ENCODE data around the gene GBP3.
A peak's percentile ranks its signal among the peaks of the same experiment; 100 is the strongest.
"Not testable (repeated sequence)": the region's sequence is repeated elsewhere in the genome, so short reads cannot be mapped to it uniquely, and the experiment has no call there.

GBP3 gene

DNA sequence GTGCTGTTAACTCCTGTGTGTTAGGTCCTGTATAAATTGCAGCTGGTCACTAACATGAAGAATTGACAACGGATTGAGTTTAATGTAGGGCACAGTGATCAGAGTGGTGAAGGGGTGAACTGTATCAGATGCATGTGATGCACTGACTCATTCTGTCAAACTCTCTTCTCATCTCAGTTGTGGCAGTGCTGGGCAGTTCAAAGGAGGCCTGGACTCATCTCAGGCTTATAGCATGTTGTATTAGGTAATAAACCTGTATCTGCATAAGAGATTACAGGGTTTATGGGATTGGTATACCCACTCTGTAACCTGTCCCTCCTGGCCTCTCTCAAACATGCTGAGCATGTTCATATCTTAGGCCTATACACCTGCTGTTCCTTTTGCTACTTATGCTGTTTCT lies 12.4 kb upstream of the GBP3 start:
- TF ChIP-seq, protein P1, sequence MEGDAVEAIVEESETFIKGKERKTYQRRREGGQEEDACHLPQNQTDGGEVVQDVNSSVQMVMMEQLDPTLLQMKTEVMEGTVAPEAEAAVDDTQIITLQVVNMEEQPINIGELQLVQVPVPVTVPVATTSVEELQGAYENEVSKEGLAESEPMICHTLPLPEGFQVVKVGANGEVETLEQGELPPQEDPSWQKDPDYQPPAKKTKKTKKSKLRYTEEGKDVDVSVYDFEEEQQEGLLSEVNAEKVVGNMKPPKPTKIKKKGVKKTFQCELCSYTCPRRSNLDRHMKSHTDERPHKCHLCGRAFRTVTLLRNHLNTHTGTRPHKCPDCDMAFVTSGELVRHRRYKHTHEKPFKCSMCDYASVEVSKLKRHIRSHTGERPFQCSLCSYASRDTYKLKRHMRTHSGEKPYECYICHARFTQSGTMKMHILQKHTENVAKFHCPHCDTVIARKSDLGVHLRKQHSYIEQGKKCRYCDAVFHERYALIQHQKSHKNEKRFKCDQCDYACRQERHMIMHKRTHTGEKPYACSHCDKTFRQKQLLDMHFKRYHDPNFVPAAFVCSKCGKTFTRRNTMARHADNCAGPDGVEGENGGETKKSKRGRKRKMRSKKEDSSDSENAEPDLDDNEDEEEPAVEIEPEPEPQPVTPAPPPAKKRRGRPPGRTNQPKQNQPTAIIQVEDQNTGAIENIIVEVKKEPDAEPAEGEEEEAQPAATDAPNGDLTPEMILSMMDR (IDR thresholded peaks at IDR 0.05; ENCODE audit: low read depth, low read length) = no peak
- H3K4me3 ChIP-seq (ENCODE audit: low read depth, low read length) = no peak overlapping the region

- not testable (repeated sequence) for H3K4me3 ChIP-seq (ENCODE audit: low read depth, low read length)
Measured at GRCh38 chr1:89034004-89034403, 11.3 kb upstream of the GBP3 start.

GRCh38 chr1:89029051-89029450 lies 6.4 kb upstream of the GBP3 start:
- H3K4me3 ChIP-seq (ENCODE audit: low read depth, low read length) = not testable (repeated sequence)

- no peak overlapping the region for H3K4me3 ChIP-seq (ENCODE audit: low read depth, low read length)
- TF ChIP-seq, protein P1 (IDR thresholded peaks at IDR 0.05; ENCODE audit: low read depth, low read length) = no peak
Measured at GRCh38 chr1:89025928-89026327, 3.3 kb upstream of the GBP3 start.

GRCh38 chr1:89023026-89023425 lies 360 bp upstream of the GBP3 start:
- TF ChIP-seq, protein P1 (IDR thresholded peaks at IDR 0.05; ENCODE audit: low read depth, low read length) = no peak
- peak overlapping the region; percentile 69 for H3K4me3 ChIP-seq (ENCODE audit: low read depth, low read length)

GRCh38 chr1:89018318-89018717 lies 4.3 kb downstream of the GBP3 start:
- H3K4me3 ChIP-seq (ENCODE audit: low read depth, low read length) = not testable (repeated sequence)

- TF ChIP-seq, protein P1 (IDR thresholded peaks at IDR 0.05; ENCODE audit: low read depth, low read length) = no peak
- H3K4me3 ChIP-seq (ENCODE audit: low read depth, low read length) = no peak overlapping the region
Measured at GRCh38 chr1:89008511-89008910, 14.2 kb downstream of the GBP3 start.

GRCh38 chr1:89005286-89006151 lies 17.1 kb downstream of the GBP3 start:
- TF ChIP-seq, protein P1 (IDR thresholded peaks at IDR 0.05; ENCODE audit: low read depth, low read length) = no peak
- H3K4me3 ChIP-seq (ENCODE audit: low read depth, low read length) = no peak overlapping the region

- not testable (repeated sequence) for H3K4me3 ChIP-seq (ENCODE audit: low read depth, low read length)
Measured at GRCh38 chr1:89002176-89002575, 20.5 kb downstream of the GBP3 start.
